ENCODE data around the gene NUDT1. TPM values are rescaled to one million over a fixed set of nuclear protein-coding genes. Genes with fewer than 3 reads are reported as not detected.
"Not testable (repeated sequence)": the region's sequence is repeated elsewhere in the genome, so short reads cannot be mapped to it uniquely, and the experiment has no call there.

NUDT1 gene
- total RNA-seq, 1 donor from 2014 or later = 19.2 TPM

DNA sequence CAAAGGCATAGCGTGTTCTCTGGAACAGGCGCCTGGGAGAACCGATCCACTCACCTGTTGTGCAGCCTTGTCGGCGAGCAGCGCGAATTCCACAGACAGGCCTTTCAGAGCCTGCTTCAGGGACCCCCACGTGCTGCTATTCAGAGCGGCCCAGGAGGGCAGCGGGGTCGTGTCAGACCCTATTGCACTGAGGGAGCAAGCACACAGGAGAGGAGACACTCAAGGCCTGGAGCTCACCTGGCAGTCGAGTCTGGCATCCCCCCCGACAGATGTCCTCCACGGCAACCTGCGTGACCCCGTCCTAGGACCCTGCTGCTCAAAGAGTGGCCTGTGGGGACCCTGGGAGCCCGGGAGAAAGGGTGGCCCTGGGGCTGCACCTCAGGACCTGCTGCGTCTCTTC lies 21.1 kb downstream of the NUDT1 start:
- Mint-ChIP-seq H3K9me3 (no peaks in the 10 kb centered on the region), H3K27ac (no peak overlapping the region), H3K4me1 (peaks cover 7% of the 10 kb centered on the region), H3K27me3 (ENCODE audit: low read depth) (no peaks in the 10 kb centered on the region), H3K4me3 (no peak overlapping the region), H3K36me3 (peaks cover 24% of the 10 kb centered on the region)
- TF ChIP-seq CTCF (IDR thresholded peaks at IDR 0.05; ENCODE audit: unreplicated experiment) = no peak
- no peak for DNase-seq (ENCODE audit: low spot score in 2 of 2, unreplicated experiment in 2 of 2)

GRCh38 chr7:2264158-2264557 lies 22.1 kb downstream of the NUDT1 start:
- H3K4me1 Mint-ChIP-seq = peaks cover 7% of the 10 kb centered on the region
- H3K27ac Mint-ChIP-seq = no peak overlapping the region

DNA sequence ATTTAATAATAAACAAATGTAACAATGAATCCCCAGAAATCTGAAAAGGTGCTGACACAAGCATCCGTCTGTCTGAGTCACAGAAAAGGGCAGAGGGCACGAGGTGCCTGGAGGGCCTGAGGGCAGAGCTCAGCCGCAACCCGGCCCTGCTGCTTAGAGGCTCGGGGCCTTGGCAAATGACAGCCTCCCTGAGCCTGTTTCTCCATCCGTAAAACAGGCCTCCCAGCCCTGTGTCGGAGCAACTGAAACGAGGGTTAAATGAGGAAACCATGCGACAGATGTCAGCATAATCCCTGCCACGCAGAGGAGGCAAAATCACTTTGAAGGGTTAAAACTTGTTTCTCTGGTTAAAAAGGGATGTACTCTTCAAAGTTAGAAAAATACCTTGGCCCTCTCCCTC lies 24.9 kb downstream of the NUDT1 start:
- no peaks in the 10 kb centered on the region for H3K27me3 Mint-ChIP-seq (ENCODE audit: low read depth)
- H3K36me3 Mint-ChIP-seq = peaks cover 29% of the 10 kb centered on the region
- H3K9me3 Mint-ChIP-seq = no peaks in the 10 kb centered on the region
- no peak for DNase-seq (ENCODE audit: low spot score in 2 of 2, unreplicated experiment in 2 of 2)
- peaks cover 4% of the 10 kb centered on the region for H3K4me1 Mint-ChIP-seq
- no peak for TF ChIP-seq CTCF (IDR thresholded peaks at IDR 0.05; ENCODE audit: unreplicated experiment)
- no peak overlapping the region for H3K27ac Mint-ChIP-seq
- no peak overlapping the region for H3K4me3 Mint-ChIP-seq

More at GRCh38 chr7:2264158-2264557, 22.1 kb downstream of the NUDT1 start:
- TF ChIP-seq CTCF (IDR thresholded peaks at IDR 0.05; ENCODE audit: unreplicated experiment) = no peak
- DNase-seq (ENCODE audit: low spot score in 2 of 2, unreplicated experiment in 2 of 2) = no peak
- no peaks in the 10 kb centered on the region for H3K9me3 Mint-ChIP-seq
- H3K4me3 Mint-ChIP-seq = no peak overlapping the region
- H3K36me3 Mint-ChIP-seq = peaks cover 26% of the 10 kb centered on the region
- no peaks in the 10 kb centered on the region for H3K27me3 Mint-ChIP-seq (ENCODE audit: low read depth)

- peaks cover 28% of the 10 kb centered on the region for H3K36me3 Mint-ChIP-seq
- H3K27me3 Mint-ChIP-seq (ENCODE audit: low read depth); H3K9me3 Mint-ChIP-seq; H3K4me1 Mint-ChIP-seq; H3K4me3 Mint-ChIP-seq; DNase-seq (ENCODE audit: low spot score in 2 of 2, unreplicated experiment in 2 of 2): not testable (repeated sequence)
- H3K27ac Mint-ChIP-seq = peak overlapping the region; percentile 86
Measured at GRCh38 chr7:2269089-2269990, 27.3 kb downstream of the NUDT1 start.

DNA sequence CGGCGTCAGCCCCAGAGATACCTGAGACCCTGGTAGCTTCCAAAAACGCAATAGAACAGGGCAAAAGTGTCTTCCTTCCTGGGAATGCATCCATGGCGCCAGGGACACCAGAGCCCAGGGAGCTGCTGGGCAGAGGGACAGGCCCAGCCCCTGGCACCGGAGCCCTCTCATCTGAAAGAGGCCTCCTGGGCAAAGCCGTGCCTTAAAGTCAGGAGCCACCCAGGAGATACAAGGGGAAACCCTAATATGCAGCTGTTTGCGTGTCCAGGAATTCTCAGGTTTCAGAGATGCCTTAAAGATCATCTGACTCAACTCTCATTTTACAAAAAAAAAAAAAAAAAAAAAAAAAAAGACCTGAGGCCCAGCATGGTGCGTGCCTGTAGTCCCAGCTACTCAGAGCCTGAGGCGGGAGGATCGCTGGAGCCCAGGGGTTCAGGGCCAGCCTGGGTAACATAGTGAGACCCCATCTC lies 28.0 kb downstream of the NUDT1 start:
- DNase-seq (ENCODE audit: low spot score in 2 of 2, unreplicated experiment in 2 of 2) = no peak
- Mint-ChIP-seq H3K9me3 (no peaks in the 10 kb centered on the region), H3K4me1 (peaks cover 4% of the 10 kb centered on the region), H3K36me3 (peaks cover 30% of the 10 kb centered on the region), H3K27me3 (ENCODE audit: low read depth) (no peaks in the 10 kb centered on the region), H3K4me3 (no peak overlapping the region), H3K27ac (no peak overlapping the region)
- TF ChIP-seq CTCF (IDR thresholded peaks at IDR 0.05; ENCODE audit: unreplicated experiment) = no peak

GRCh38 chr7:2270495-2270894 lies 28.5 kb downstream of the NUDT1 start:
- no peak for DNase-seq (ENCODE audit: low spot score in 2 of 2, unreplicated experiment in 2 of 2)
- TF ChIP-seq CTCF (IDR thresholded peaks at IDR 0.05; ENCODE audit: unreplicated experiment) = no peak
- Mint-ChIP-seq H3K4me3 (no peak overlapping the region), H3K4me1 (peaks cover 4% of the 10 kb centered on the region), H3K9me3 (no peaks in the 10 kb centered on the region), H3K27me3 (ENCODE audit: low read depth) (no peaks in the 10 kb centered on the region), H3K27ac (no peak overlapping the region), H3K36me3 (peaks cover 28% of the 10 kb centered on the region)
